GM12878 (cell line): ENCODE data around the gene ADAP1. TPM values are rescaled to one million over a fixed set of nuclear protein-coding genes. Genes with fewer than 3 reads are reported as not detected.

Source experiments
- ATAC-seq: fragments of 200-7000 bp; cut with Tn5 transposase; 3 replicates; pipeline ENCODE4 v1.9.1; 2020; ENCODE audit warnings: mild to moderate bottlenecking, moderate library complexity
- BruUV-seq: library from RNA; stranded (reverse); fragments of 400-500 nt; replicated peaks from 2 replicates; lab custom pipeline; 2021; lab: Mats Ljungman, UMichigan
- CTCF ChIA-PET: fragments of 300-600 bp; sonication (Branson Sonifier 250); formaldehyde crosslinking; extraction: SDS; loops from one replicate; lab custom pipeline; 2021; ENCODE audit warnings: inconsistent platforms; lab: Yijun Ruan, JAX
- POLR2A ChIA-PET: fragments of 350-600 bp; formaldehyde crosslinking; extraction: SDS; loops from one replicate; lab custom pipeline; 2021; ENCODE audit warnings: inconsistent platforms; lab: Charles Lee
- RAD21 ChIA-PET: fragments of 300-600 bp; sonication (Branson Sonifier 250); formaldehyde crosslinking; loops from one replicate; lab custom pipeline; 2023; ENCODE audit warnings: antibody characterized with exemption; ENCODE audit not compliant: unreplicated experiment; lab: Charles Lee
- SMC1A ChIA-PET: fragments of 300-600 bp; sonication (Branson Sonifier 250); formaldehyde crosslinking; loops from one replicate; lab custom pipeline; 2023; ENCODE audit not compliant: unreplicated experiment, uncharacterized antibody; lab: Charles Lee
- DNase-seq: peaks from one replicate; pipeline ENCODE4 v3.0.0-alpha.2; 2011; ENCODE audit warnings: low read depth, low spot score
- FAIRE-seq: peaks from 3 replicates; lab custom pipeline; 2011; peaks lifted over from hg19 to GRCh38; lab: Jason Lieb, UNC
- H2AFZ ChIP-seq: 2 replicates; pipeline ENCODE4 v1.6.0; 2011; ENCODE audit warnings: low read depth, low read length, control low read depth; ENCODE audit not compliant: control insufficient read depth
- H3K27ac ChIP-seq: 2 replicates; pipeline ENCODE4 v1.5.1; 2011; ENCODE audit warnings: control low read depth; ENCODE audit not compliant: control insufficient read depth, insufficient read depth
- H3K27me3 ChIP-seq, 2 experiments: replicated peaks in 1 of 2; 2 replicates each; pipeline versions ENCODE4 v1.6.0 to v1.6.1; 2011; ENCODE audit warnings: low read length in 1 of 2; ENCODE audit not compliant: control insufficient read depth in 2 of 2, insufficient read depth in 2 of 2
- H3K36me3 ChIP-seq, 2 experiments: 2 replicates each; pipeline ENCODE4 v1.5.1; 2011; ENCODE audit warnings: low read length in 1 of 2; ENCODE audit not compliant: control insufficient read depth in 2 of 2, insufficient read depth in 2 of 2
- H3K4me1 ChIP-seq: 2 replicates; pipeline ENCODE4 v1.6.1; 2011; ENCODE audit warnings: mild to moderate bottlenecking, low read length, moderate library complexity, mixed read lengths; ENCODE audit not compliant: control insufficient read depth, insufficient read depth
- H3K4me2 ChIP-seq: 2 replicates; pipeline ENCODE4 v1.6.0; 2011; ENCODE audit warnings: control low read depth; ENCODE audit not compliant: control insufficient read depth, insufficient read depth
- H3K4me3 ChIP-seq: fragments of 200-600 bp; sonication (generic); 2 replicates; pipeline ENCODE4 v1.5.1; 2016
- H3K79me2 ChIP-seq: 2 replicates; pipeline ENCODE4 v1.6.0; 2011; ENCODE audit warnings: low read length; ENCODE audit not compliant: control insufficient read depth, insufficient read depth
- H3K9ac ChIP-seq: 2 replicates; pipeline ENCODE4 v1.8.0; 2011; ENCODE audit warnings: low read length, control low read depth, mixed read lengths; ENCODE audit not compliant: control insufficient read depth, insufficient read depth
- H3K9me3 ChIP-seq: replicated peaks from 3 replicates; pipeline ENCODE4 v1.5.1; 2011; ENCODE audit warnings: mild to moderate bottlenecking, low read length; ENCODE audit not compliant: control insufficient read depth, insufficient read depth
- H4K20me1 ChIP-seq: 2 replicates; pipeline ENCODE4 v1.6.0; 2011; ENCODE audit not compliant: control insufficient read depth, insufficient read depth
- GATAD2B ChIP-seq: fragments of 450-650 bp; conservative IDR thresholded peaks from 2 replicates; pipeline ENCODE4 v1.6.1; 2017; ENCODE audit warnings: low read depth, mild to moderate bottlenecking, moderate library complexity
- RBBP5 ChIP-seq: fragments of 200-600 bp; sonication (generic); conservative IDR thresholded peaks from 2 replicates; pipeline ENCODE4 v1.6.1; 2016
- SMARCA5 ChIP-seq: fragments of 450-650 bp; IDR thresholded peaks from 2 replicates; pipeline ENCODE4 v1.6.1; 2017; ENCODE audit warnings: mild to moderate bottlenecking
- ZBTB33 ChIP-seq: fragments of 450-650 bp; IDR thresholded peaks from 2 replicates; pipeline ENCODE4 v1.6.1; 2017; ENCODE audit warnings: mild to moderate bottlenecking
- WGBS: methylation state at CpG from one replicate; pipeline ENCODE4 v1.1.6; 2016; ENCODE audit warnings: low lambda C conversion rate; ENCODE audit not compliant: insufficient replicate concordance, insufficient coverage; ENCODE audit errors: missing lambda C conversion rate; 5-methylcytosine and 5-hydroxymethylcytosine counted together
- in situ Hi-C: fragments of 300-500 bp; cut with MboI; formaldehyde crosslinking; loops from 9 replicates; pipeline ENCODE4 v1.14.3; 2018; ENCODE audit warnings: mixed read lengths
- intact Hi-C: fragments of 100-400 bp; cut with micrococcal nuclease; formaldehyde crosslinking; loops from one replicate; pipeline ENCODE4 v1.14.2; 2022; ENCODE audit not compliant: unreplicated experiment
- polyA plus RNA-seq, 11 experiments: library from polyadenylated mRNA; depleted of rRNA in 4 of 11; unstranded in 6 of 11; stranded (reverse) in 5 of 11; fragments of >200 nt; fragmentation: Nextera tagmentation in 4 of 11; fragmentation: Illumina TruSeq in 1 of 11; extraction: Ambion mirVana in 4 of 11; extraction: Trizol in 1 of 11; gene quantifications; 1 replicate in 1 of 11; 2 replicates in 10 of 11; pipeline versions ENCODE4 v1.2.1 to v1.2.3, GENCODE V29; 2011 to 2016; ENCODE audit warnings: inconsistent platforms in 2 of 11, missing spikeins in 2 of 11, low read depth in 1 of 11
- total RNA-seq, 4 experiments: library from RNA; depleted of rRNA in 3 of 4; stranded (reverse); fragments of >200 nt in 3 of 4; fragmentation: Illumina TruSeq in 1 of 4; extraction: Trizol in 1 of 4; gene quantifications; 2 replicates each; pipeline versions ENCODE4 v1.2.1 to v1.2.3, GENCODE V29; 2013 to 2021
- TF ChIP-seq, protein P1 (sequence below): fragments of 450-650 bp; conservative IDR thresholded peaks from 2 replicates; pipeline ENCODE4 v1.6.1; 2017; ENCODE audit warnings: mild to moderate bottlenecking, moderate library complexity

The ADAP1 gene
- total and polyA plus RNA-seq, 10 of the 15 experiments (the other 5 are each of a cell fraction or from before 2014, with no cell fraction given) = 0.22 to 44.2 (median 22.0) TPM; not detected in 1

DNA sequence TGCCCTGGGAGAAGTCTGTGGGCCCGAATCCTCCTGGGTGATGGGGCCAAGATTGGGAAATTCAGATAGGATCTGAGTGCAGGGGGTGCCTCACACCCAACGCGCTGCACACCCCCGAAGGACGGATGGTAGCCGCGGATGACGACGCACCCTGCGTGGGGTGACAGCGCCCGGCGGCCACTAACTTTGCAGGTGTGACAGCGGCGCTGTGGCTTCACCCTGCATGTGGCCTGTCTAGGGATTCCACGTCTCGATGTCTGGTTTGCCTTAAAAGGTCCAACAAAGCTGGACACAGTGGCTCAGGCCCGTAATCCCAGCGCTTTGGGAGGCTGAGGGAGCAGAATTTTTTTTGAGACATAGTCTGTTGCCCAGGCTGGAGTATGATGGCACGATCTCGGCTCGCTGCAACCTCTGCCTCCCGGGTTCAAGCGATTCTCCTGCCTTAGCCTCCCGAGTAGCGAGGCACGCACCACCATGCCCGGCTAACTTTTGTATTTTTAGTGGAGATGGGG lies 18.6 kb downstream of the ADAP1 start:
- ChIA-PET CTCF (no interaction called here), POLR2A (interaction anchor here (1.2 kb wide), 1 partner anchor 11 kb away, joined by 3 read pairs; no protein-coding TSS in a partner anchor), RAD21 (no interaction called here)
- Histone ChIP-seq H3K4me3 (no peak overlapping the region), H3K4me2 (peak overlapping the region; percentile 74), H2AFZ (no peak overlapping the region), H3K79me2 (peaks cover 5% of the 10 kb centered on the region; the same call in 1 of the 2 replicates), H3K27ac (peak overlapping the region; percentile 81), H3K27me3 (no peaks in the 10 kb centered on the region), H3K4me1 (peaks cover 14% of the 10 kb centered on the region), H3K9me3 (peaks cover 8% of the 10 kb centered on the region)
- BruUV-seq = no TSS peak
- in situ Hi-C loops = no loop called here
- WGBS = 51% methylated on average over 20 of the region's 28 CpGs
- TF ChIP-seq SMARCA5 (peak; percentile 60; the same call in 1 of the 2 replicates), GATAD2B (no peak), ZBTB33 (peak; percentile 17; the same call in 1 of the 2 replicates), RBBP5 (no peak)
- TF ChIP-seq, protein P1, sequence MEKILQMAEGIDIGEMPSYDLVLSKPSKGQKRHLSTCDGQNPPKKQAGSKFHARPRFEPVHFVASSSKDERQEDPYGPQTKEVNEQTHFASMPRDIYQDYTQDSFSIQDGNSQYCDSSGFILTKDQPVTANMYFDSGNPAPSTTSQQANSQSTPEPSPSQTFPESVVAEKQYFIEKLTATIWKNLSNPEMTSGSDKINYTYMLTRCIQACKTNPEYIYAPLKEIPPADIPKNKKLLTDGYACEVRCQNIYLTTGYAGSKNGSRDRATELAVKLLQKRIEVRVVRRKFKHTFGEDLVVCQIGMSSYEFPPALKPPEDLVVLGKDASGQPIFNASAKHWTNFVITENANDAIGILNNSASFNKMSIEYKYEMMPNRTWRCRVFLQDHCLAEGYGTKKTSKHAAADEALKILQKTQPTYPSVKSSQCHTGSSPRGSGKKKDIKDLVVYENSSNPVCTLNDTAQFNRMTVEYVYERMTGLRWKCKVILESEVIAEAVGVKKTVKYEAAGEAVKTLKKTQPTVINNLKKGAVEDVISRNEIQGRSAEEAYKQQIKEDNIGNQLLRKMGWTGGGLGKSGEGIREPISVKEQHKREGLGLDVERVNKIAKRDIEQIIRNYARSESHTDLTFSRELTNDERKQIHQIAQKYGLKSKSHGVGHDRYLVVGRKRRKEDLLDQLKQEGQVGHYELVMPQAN = 0 out of 2 replicates have a peak, but pooled peaks have one; percentile 31
- TF ChIP-seq, all 136 proteins: peak for 3
- SMC1A ChIA-PET = no interaction called here
- intact Hi-C loops = loop anchor here (1.0 to 2.0 kb wide), 3 partner anchors 13 to 26 kb away; no protein-coding TSS in a partner anchor
- FAIRE-seq (no peak), DNase-seq (no peak), ATAC-seq (no peak)
- Histone ChIP-seq H3K36me3 (peaks cover 0 to 5% of the 10 kb centered on the region in 2 experiments; a peak in 3 of 4 replicates), H4K20me1 (no peaks in the 10 kb centered on the region), H3K9ac (peak overlapping the region; percentile 61; the same call in 1 of the 2 replicates)
